G401 (cell line): ENCODE results near the gene C20orf96. TPM values are rescaled to one million over a fixed set of nuclear protein-coding genes. Genes with fewer than 3 reads are reported as not detected.
"Not testable (repeated sequence)": the region's sequence is repeated elsewhere in the genome, so short reads cannot be mapped to it uniquely, and the experiment has no call there.

Experiments used
- DNase-seq: peaks from one replicate; pipeline ENCODE4 v3.0.0-alpha.2; 2015; ENCODE audit warnings: low spot score
- in situ Hi-C: cut with HindIII; loops from 2 replicates; pipeline ENCODE4 v1.10.0; 2016; ENCODE audit warnings: low sequenced_read_pairs, mixed read lengths
- total RNA-seq: library from RNA; depleted of rRNA; stranded (reverse); fragments of >200 nt; shearing (Covaris generic); gene quantifications from 2 replicates; pipeline ENCODE4 v1.2.3, GENCODE V29; 2014; rRNA removed

C20orf96 gene, protein sequence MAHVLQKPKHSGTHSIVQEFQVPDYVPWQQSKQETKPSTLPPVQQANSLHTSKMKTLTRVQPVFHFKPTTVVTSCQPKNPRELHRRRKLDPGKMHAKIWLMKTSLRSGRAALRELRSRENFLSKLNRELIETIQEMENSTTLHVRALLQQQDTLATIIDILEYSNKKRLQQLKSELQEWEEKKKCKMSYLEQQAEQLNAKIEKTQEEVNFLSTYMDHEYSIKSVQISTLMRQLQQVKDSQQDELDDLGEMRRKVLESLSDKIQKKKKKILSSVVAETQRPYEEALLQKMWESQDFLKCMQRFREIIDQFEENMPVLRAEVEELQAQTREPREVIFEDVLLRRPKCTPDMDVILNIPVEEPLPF
- 1.0 and 4.5 TPM in 2 replicates for total RNA-seq

DNA sequence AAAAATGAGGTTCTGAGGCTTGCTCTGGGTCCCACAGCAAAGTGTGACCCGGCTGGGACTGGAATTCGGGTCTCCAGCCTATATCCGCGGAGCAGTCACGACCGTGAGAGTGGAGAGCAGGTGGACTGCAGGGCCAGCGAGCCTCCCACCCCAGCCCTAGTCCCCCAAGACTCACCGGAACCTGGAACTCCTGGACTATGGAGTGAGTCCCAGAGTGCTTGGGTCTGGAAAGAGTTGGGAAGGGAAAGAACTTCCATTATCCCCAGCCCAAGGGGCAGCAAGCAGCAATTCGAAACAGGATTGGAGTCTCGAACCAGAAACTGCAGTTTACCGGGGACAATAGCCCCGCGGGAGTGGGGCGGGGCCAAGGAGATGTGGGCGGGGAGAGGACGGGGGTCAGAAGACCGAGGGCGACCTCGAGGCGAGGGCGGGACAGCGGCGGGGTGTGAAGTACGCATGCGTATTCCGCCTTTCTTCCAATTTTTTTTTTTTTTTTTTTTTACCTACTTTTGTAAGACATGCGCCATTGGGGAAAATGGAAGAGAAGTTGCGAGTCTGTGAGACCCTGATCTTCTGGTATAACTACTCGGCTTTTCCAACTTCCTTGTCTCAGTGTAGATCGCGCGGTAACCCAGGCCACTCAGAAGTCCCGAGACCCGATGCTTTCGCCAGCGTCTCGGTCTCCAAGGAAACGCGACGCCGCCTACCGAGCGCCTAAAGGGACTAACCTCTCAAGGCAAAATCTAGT, at the start of gene C20orf96:
Gene C20orf96, minus strand, starts transcription at position 667 of the 748 bp plus-strand sequence. Its CDS starts 140 bp downstream, at position 527.
- in situ Hi-C loops = no loop called here
- DNase-seq = peak; percentile 90

DNA sequence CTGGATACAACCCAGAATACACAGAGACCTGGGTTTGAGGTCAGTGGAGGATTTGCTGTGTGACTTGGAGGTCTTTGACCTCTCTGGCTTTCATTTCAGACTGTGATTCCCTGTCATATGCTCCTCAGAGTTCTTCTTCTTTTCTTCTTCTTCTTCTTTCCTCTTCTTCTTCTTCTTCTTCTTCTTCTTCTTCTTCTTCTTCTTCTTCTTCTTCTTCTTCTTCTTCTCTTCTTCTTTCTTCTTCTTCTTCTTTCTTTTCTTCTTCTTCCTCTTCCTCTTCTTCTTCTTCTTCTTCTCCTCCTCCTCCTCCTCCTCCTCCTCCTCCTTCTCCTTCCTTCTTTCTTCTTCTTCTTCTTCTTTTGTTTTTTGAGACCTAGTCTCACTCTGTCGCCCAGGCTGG, 45.5 kb upstream of the C20orf96 start:
- DNase-seq, in situ Hi-C loops: not testable (repeated sequence)

DNA sequence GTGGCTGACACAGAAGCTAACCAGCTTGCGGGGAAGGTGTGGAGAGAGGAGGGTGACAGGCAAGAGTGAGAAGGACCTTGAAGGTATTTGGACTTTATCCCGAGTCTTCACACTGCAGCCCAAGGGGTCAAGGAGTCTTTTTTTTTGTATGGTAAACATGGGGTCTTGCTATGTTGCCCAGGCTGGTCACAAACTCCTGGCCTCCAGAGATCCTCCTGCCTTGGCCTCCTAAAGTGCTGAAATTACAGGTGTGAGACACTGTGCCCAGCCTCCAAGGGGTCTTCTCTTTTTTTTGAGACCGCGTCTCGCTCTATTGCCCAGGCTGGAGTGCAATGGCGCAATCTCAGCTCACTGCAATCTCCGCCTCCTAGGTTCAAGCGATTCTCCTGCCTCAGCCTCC, 44.0 kb upstream of the C20orf96 start:
- in situ Hi-C loops = loop anchor here (5.0 kb wide), 2 partner anchors 67 to 97 kb away; no protein-coding TSS in a partner anchor

DNA sequence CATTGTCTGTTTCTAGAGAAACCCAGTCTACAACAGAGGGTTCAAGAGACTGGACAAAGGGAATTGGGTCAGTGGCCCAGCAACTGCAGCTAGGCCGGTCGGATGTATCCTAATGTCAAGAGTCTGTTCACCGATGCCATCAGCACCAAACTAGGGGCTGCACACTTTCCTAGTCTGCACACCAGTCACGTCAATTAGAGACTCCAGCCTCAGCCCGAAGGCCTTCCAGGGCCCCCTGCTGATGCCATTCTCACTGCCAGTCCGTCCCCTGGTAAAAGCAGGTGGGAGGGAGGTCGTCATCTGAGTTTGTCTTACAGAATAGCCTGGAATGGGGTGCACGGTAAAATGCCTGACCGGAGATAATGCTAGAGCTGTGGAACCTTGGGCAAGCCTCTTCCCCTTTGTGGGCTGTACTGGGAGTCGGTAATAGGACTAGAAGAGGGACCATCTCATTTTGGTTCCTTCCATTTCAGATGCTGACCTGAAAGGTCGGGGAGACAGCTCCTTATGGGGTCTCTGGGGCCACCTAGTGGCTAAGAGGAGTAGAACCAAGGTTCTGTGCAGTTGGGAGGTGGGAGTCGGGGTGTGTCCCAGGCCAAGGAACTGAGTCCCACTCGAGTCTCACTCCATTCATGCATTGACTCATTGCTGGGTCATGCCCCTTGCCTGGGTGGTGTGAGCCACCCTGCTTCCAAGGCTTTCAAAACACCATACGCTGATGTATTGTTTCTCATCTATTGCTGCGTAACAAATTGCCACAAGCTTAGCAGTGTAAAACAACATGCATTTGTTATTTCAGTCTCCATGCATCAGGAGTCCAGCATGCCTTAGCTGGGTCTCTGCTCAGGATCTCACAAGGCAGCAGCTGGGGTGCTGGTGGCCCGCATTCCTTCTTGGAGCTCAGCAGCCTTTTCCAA, 39.9 kb upstream of the C20orf96 start:
- peak; percentile 85 for DNase-seq
- in situ Hi-C loops = loop anchor here (5.0 kb wide), 2 partner anchors 63 to 93 kb away; no protein-coding TSS in a partner anchor

More for the DNA sequence above, 44.0 kb upstream of the C20orf96 start:
- no peak for DNase-seq

DNA sequence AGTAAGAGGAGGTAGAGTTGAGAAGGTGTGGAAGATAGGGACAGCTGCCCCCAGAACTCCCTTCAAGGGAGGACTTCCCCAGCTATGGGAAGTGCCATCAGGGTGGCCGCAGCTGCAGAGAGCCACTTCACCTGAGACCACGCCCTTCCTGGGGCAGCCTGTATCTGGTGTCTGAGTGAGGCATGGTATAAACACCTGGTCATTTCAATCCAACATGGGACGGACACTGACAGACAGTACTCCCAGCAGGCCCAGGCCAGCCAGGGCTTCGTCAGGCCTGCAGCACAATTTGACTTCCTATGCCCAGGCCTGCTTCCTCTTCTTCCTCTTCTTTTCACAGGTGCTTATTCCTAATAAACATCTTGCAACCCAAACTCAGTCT, 39.3 kb upstream of the C20orf96 start:
- in situ Hi-C loops = loop anchor here (5.0 kb wide), 2 partner anchors 63 to 93 kb away; no protein-coding TSS in a partner anchor
- no peak for DNase-seq

DNA sequence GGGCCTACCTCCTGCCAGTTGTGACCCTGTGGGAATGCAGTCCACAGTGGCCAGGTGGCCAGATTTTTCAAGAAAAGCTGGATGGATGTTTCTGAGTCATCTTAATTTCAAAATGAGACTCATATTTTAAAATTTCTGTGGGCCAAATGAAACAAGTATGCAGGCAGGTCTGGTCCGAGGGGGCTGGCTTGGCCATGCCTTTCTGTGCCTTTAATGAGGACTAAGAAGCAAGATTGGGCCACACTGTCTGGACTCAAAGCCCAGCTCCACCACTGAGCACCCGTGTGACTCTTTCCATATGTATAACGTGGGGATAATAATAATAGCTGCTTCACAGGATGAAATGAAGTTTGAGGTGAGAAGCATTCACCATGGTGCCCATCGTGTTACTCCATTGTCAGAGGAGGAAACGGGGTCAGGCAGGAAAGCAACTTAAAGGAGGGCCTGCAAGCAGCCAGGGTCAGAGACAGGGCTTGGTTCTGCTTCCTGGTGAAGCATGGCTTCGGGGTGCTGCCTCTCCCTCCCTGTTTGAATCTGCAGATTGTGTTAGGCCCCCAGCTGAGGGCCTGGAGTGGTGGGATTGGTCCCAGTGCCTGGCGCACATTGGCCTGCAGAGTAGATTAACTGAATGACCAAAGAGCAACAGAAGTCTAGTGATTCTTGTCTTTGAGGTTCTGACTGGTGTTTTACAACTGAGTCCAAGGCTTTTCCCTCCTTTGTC, 38.6 kb upstream of the C20orf96 start:
- in situ Hi-C loops = no loop called here

DNA sequence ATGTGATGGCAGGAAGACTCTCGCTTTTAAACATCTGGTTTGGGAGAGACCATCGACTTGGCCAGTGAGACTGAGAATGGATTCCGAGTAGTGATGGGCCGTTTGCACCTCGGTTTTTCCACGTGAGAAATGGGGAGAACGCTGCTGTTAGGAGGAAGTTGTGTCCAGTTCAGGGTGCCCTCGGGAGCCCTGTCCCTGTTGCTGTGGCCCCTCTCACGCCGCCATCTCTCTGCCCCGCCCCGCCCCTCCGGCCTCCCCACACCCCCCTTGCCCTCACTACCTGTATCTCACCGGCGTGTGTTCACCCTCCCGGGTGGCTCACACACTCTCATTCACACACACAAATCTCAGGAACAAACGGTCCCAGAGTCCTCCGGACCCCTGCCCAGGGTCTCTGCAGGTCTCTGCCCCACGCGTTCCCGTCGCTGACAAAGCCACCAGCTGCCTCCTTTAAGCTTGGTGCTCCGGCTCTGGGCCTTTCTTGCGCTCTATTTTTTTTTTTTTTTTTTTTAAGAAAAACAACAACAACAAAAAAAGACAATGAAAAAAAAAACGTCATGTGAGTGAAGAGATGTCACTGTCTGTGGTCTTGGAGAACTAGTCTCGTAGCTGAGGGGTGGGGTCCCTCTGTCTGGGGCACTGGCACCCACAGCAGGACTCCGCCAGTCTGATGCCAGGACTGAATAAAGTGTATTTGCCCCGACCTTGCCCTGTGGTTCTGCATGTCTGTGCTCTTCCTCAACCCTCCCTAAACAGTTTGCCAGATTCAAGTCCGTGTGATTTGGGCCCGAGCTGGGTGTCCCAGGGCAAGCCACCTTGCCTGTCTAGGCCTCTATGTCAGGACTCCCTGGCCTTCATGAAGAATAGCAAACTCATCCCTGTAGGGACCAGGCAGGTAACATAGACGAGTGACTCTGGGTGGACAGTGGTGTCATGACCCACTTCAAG, 37.8 kb upstream of the C20orf96 start:
- in situ Hi-C loops = no loop called here

More for the DNA sequence above, 38.6 kb upstream of the C20orf96 start:
- peak; percentile 30 for DNase-seq

DNA sequence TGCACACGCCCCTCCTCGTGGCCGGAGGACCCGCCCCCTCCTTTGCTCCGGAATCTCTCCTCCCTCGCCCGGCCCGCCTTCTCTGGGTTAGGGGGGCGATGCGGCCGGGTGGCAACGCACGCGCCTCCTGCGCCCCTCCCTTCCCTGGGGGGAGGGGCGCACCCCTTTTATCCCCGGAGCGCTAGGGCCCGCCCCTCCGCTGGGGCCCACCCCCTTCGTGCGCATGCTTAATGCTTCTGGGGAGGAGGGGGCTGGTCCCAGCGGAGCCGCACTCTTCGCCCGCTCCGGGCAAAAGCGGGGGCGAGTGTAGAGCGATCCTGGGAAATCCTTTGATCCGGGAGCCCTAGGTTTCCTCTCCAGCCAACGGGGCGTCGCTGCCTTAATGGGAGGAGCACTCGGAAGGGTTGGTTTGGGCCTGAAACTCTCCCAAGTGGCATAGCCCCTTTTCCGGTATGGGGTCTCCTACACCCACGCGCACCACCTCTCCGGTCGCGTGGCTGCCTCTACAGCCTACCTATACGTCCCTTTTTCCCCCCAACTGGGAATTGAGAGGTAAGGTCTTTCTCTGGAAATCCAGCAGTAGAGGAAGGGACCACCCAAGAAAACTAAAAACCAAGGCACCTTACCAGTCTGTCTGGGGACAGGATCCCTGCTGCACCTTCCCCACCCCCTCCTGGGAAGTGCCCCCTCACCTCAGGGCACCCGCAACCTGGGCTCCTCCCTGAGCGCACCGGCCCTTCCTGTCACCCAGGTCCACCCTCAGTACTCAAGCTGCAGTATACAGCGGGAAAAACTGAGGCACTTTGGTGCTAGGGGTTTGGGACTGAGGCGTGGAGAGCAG, 36.9 kb upstream of the C20orf96 start:
- DNase-seq = peak; percentile 80
- in situ Hi-C loops = no loop called here

More for the DNA sequence above, 37.8 kb upstream of the C20orf96 start:
- DNase-seq = peak; percentile 33

DNA sequence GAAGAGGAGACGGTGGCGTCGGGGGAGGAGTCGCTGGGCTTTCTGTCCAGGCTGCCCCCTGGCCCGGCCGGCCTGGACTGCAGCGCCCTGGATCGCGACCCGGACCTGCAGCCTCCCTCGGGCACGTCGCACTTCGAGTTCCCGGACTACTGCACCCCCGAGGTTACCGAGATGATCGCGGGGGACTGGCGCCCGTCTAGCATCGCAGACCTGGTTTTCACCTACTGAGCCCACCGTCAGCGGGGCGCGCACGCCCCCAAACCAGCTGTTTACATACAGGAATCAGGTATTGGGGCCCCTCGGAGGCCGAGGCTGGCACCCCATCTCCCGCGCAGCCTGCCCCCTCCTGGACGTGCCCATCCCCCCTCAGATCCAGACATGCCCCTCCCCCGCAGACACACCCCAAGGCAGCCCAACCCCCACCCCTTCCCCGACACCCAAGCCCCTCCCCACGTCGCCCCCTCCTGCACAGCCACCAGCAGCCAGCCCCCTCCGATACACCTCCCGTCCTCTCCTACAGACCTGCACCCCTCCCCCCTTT, 36.2 kb upstream of the C20orf96 start:
- DNase-seq = peak; percentile 21
- in situ Hi-C loops = no loop called here

DNA sequence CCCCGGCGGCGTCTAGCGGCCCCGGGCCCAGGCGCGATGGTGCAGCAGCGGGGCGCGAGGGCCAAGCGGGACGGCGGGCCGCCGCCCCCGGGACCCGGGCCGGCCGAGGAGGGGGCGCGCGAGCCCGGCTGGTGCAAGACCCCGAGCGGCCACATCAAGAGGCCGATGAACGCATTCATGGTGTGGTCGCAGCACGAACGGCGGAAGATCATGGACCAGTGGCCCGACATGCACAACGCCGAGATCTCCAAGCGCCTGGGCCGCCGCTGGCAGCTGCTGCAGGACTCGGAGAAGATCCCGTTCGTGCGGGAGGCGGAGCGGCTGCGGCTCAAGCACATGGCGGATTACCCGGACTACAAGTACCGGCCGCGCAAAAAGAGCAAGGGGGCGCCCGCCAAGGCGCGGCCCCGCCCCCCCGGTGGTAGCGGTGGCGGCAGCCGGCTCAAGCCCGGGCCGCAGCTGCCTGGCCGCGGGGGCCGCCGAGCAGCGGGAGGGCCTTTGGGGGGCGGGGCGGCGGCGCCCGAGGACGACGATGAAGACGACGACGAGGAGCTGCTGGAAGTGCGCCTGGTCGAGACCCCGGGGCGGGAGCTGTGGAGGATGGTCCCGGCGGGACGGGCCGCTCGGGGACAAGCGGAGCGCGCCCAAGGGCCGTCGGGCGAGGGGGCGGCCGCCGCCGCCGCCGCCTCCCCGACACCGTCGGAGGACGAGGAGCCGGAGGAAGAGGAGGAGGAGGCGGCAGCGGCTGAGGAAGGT, 35.5 kb upstream of the C20orf96 start:
- in situ Hi-C loops = no loop called here
- DNase-seq = peak; percentile 62

DNA sequence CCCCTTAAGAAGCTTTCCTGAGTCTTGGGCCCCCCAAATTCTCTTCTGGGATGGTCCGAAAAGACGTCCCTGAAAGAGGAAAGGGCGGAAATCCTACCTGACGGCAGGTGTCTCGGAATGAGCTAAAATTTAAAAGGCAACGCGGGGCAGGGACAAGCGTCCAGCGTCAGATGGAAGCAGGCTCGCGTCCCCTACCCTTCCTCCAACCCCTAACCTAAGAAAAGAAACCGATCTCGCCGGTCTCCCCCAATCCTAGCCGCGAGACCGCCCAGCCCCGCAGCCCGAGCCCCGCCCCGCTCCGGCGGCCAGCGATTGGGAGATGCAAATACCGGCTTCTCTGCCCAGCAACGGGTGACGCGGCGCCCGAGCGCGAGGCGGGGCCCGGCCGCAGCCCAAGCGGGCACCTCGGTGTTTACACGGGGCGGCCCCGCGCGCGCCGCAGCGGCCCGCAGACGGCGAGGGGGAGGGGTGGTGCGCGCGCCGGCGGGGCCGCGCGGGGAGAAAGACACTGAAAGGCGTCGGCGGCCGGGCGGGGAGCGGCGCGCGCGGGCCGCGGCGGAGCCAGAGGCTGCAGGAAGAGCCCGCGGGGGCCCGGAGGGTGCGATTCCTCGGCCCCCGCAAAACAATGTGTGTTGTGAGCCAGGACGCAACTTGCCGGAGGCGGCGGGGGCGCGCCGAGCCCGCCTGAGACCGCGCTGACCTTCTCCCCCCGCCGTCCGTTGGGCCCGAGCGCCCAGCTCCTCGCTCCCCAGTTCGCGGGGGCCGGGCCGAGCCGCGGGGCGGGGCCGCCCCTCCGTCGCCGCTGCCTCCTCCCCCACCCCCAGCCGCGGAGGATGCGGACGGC, 34.7 kb upstream of the C20orf96 start, which contains the start of gene SOX12:
Gene SOX12, plus strand, starts transcription at position 508 of the 844 bp plus-strand sequence. CDS start 373 bp downstream, outside the sequence.
- DNase-seq = peak; percentile 96
- in situ Hi-C loops = no loop called here

DNA sequence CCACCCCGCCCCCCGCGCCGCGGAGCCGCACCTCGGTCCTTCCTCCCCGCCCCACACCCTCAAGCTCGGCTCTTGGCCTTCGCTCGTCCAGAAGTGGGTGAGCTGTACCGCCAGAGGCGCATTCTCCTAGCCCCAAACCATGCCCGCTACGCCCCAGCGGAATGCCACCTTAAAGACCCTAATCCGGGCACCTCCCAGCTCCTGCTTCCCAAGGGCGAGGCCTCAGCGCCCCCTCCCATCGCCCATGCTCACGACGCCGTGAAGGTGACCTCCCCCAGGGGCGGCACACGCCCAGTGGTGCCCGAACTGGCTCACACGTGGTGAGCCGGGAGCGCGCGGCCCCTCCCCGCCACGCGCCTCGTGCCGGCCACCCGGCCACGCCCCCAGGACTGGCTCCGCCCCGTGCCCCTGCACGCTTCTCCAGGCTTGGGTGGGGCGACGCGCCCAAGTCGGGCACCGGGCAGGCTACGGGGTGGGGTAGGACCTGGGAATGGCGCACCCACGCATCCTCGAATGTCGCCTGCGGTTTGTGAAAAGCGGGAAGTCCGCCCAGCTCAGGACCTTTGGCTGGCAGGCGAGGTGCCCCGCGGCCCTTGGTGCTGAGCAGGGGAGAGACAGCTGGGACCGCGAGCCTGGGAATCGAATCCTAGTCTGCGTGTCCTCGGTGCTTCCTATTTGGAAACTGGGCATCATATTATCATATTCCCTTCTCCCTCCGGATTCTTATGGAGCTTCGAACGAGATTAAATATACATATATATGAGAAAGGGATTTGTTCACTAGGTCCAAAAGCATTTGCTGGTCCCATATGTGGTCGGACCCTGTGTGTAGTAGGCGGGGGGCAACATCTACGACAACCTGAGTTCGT, 33.9 kb upstream of the C20orf96 start:
- peak; percentile 85 for DNase-seq
- in situ Hi-C loops = no loop called here

DNA sequence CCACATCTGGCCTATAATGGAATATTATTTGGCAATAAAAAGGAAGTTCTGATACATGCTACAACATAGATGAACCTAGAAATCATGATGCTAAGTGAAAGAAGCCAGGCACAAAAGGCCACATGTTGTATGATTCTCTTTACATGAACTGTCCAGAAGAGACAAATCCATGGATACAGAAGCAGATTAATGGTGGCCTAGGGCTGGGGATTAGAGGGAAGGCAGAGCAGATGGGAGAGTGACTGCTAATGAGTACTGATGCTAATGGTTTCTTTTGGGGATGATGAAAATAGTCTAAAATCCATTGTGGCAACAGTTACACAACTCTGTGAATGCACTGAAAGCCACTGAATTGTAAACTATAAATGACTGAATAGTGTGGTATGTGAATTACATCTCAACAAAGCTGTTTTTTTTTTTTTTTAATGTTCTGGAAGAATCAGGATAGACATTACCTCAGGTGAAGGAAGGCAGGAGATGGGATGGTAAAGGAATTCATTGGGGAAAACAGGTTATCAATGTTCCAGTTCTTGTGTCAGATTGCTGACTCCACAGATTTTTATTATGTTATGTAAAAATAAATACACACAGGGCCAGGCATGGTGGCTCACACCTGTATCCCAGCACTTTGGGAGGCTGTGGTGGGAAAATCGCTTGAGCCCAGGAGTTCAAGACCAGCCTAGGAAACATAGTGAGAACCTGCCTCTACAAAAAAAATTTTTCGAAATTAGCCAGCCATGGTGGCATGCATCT, 25.9 kb upstream of the C20orf96 start:
- no peak for DNase-seq
- in situ Hi-C loops = no loop called here
